Prostate gland (tissue), 2 donors: ENCODE measurements around the gene TMEM201. TPM values are rescaled to one million over a fixed set of nuclear protein-coding genes. Genes with fewer than 3 reads are reported as not detected.

Experiments used
- DNase-seq: peaks from one replicate; pipeline ENCODE4 v3.0.0-alpha.2; 2019; ENCODE audit warnings: low spot score
- H3K27ac ChIP-seq, 2 donors: fragments of 200-600 bp; sonication (generic); 2 replicates each; pipeline ENCODE4 v1.5.1; 2017 to 2019
- H3K27me3 ChIP-seq: fragments of 200-600 bp; sonication (generic); replicated peaks from 2 replicates; pipeline ENCODE4 v1.5.1; 2019; ENCODE audit not compliant: insufficient read depth
- H3K36me3 ChIP-seq, 2 donors: fragments of 200-600 bp; sonication (generic); 1 replicate in 1 of 2; 2 replicates in 1 of 2; pipeline versions ENCODE4 v1.5.1 to v1.8.1; 2017 to 2019
- H3K4me1 ChIP-seq: fragments of 200-600 bp; sonication (generic); replicated peaks from 2 replicates; pipeline ENCODE4 v1.5.1; 2019
- H3K4me3 ChIP-seq, 2 donors: fragments of 200-600 bp; sonication (generic); 2 replicates each; pipeline ENCODE4 v1.5.1; 2017 to 2019
- H3K9me3 ChIP-seq: fragments of 200-600 bp; sonication (generic); 2 replicates; pipeline ENCODE4 v1.5.1; 2017
- POLR2A ChIP-seq: fragments of 450-650 bp; IDR thresholded peaks from one replicate; pipeline ENCODE4 v1.6.1; 2016; ENCODE audit warnings: antibody characterized with exemption, mild to moderate bottlenecking
- POLR2AphosphoS5 ChIP-seq: sonication (generic); formaldehyde crosslinking; IDR thresholded peaks from one replicate; pipeline ENCODE4 v1.6.1; 2017; ENCODE audit warnings: antibody characterized with exemption
- WGBS: methylation state at CpG from one replicate; pipeline ENCODE4 v1.1.5; 2018; 5-methylcytosine and 5-hydroxymethylcytosine counted together
- intact Hi-C: fragments of 100-400 bp; cut with DNase I; formaldehyde crosslinking; loops from one replicate; pipeline ENCODE4 v1.14.2; 2022
- total RNA-seq, 2 donors: library from RNA; depleted of rRNA; stranded (reverse); fragments of >200 nt; gene quantifications; one replicate each; pipeline ENCODE4 v1.1.0, GENCODE V29; 2016
- TF ChIP-seq, protein P1 (sequence below), 4 experiments: fragments of 200-600 bp in 2 of 4; fragments of 450-650 bp in 2 of 4; sonication (generic) in 2 of 4; IDR thresholded peaks; 1 replicate in 3 of 4; 2 replicates in 1 of 4; pipeline ENCODE4 v1.5.1; 2016 to 2019; ENCODE audit warnings: antibody characterized with exemption in 4 of 4, mild to moderate bottlenecking in 2 of 4, moderate library complexity in 2 of 4

TMEM201 gene
- total RNA-seq, 2 donors from 2014 or later: 9.6 to 27.9 TPM

DNA sequence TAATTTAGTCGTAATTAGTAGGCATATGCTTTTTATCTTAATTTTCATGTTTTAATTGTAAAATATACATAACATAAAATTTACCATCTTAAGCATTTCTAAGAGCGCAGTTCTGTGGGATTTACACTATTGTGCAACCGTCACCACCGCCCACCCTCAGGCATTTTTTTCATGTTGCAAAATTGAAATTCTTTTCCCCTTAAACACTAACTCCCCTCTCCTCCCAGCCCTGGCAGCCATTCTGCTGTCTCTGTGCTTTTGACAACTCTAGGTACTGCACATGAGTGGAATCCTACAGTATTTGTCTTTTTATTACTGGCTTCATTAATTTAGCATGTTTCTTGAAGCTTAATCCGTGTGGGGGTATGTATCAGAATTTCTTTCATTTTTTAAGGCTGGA is 70.6 kb downstream of the TMEM201 start:
- TF ChIP-seq POLR2A (no peak), POLR2AphosphoS5 (no peak)
- TF ChIP-seq, protein P1, sequence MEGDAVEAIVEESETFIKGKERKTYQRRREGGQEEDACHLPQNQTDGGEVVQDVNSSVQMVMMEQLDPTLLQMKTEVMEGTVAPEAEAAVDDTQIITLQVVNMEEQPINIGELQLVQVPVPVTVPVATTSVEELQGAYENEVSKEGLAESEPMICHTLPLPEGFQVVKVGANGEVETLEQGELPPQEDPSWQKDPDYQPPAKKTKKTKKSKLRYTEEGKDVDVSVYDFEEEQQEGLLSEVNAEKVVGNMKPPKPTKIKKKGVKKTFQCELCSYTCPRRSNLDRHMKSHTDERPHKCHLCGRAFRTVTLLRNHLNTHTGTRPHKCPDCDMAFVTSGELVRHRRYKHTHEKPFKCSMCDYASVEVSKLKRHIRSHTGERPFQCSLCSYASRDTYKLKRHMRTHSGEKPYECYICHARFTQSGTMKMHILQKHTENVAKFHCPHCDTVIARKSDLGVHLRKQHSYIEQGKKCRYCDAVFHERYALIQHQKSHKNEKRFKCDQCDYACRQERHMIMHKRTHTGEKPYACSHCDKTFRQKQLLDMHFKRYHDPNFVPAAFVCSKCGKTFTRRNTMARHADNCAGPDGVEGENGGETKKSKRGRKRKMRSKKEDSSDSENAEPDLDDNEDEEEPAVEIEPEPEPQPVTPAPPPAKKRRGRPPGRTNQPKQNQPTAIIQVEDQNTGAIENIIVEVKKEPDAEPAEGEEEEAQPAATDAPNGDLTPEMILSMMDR (IDR thresholded peaks at IDR 0.05): no peak
- Histone ChIP-seq H3K4me3 (no peak overlapping the region), H3K36me3 (no peaks in the 10 kb centered on the region), H3K4me1 (no peaks in the 10 kb centered on the region), H3K27me3 (no peaks in the 10 kb centered on the region), H3K27ac (no peak overlapping the region), H3K9me3 (no peaks in the 10 kb centered on the region)
- intact Hi-C loops: no loop called here
- DNase-seq: no peak
- 68% methylated on average over 5 of the region's 5 CpGs for WGBS

DNA sequence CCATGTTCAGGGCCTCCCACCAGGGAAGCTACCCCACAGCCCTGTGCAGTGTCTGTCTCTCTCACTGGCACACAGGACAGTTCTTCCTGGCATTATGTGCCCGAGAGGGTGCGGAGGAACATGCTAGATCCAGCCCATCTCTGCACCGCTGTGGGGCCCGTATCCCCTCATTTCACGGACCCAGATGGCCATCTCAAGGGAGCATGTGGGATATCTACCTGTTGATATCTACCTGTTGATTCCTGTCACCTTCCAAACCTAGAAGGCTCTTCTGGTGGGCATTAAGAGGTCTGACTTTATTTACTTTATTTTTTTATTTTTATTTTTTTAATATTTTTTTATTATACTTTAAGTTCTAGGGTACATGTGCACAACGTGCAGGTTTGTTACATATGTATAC is 74.5 kb downstream of the TMEM201 start:
- H3K27ac ChIP-seq: no peak overlapping the region
- intact Hi-C loops: no loop called here
- no peak for DNase-seq

More for the DNA sequence above, 74.5 kb downstream of the TMEM201 start:
- TF ChIP-seq POLR2AphosphoS5 (no peak), POLR2A (no peak)
- TF ChIP-seq, protein P1 (IDR thresholded peaks at IDR 0.05): no peak
- H3K4me3 ChIP-seq: no peak overlapping the region
- H3K9me3 ChIP-seq: no peaks in the 10 kb centered on the region
- H3K36me3 ChIP-seq: no peaks in the 10 kb centered on the region
- H3K27me3 ChIP-seq: no peaks in the 10 kb centered on the region
- H3K4me1 ChIP-seq: no peaks in the 10 kb centered on the region
- WGBS: 88% methylated on average over 6 of the region's 6 CpGs

Other genes with a start within 250 kb of the TMEM201 start
- 10 to 100 TPM; 10.7 to 11.9 TPM for gene SLC25A33, start 49.4 kb upstream of the TMEM201 start, total RNA-seq
- gene PIK3CD, start 62.8 kb downstream of the TMEM201 start, total RNA-seq: 10 to 100 TPM in 1 of 2 donors, 1 to 10 TPM in 1; 5.3 to 12.9 TPM
- gene CLSTN1, start 235.1 kb downstream of the TMEM201 start, total RNA-seq: 100 to 1,000 TPM; 133 to 230 TPM